Measurements from ENCODE around the gene CALHM1. TPM values are rescaled to one million over a fixed set of nuclear protein-coding genes. Genes with fewer than 3 reads are reported as not detected.

Gene CALHM1
- total and polyA plus RNA-seq, 4 donors, result not detected

GRCh38 chr10:103445366-103445765 is 13.3 kb downstream of the CALHM1 start:
- no peak for DNase-seq (ENCODE audit: low spot score)
- no peak overlapping the region for H3K4me3 ChIP-seq (ENCODE audit: low read depth in 1 of 3, low read length in 3 of 3)
- peak overlapping the region in 1 of 2 donors; percentile 40 for H3K27ac ChIP-seq (ENCODE audit: low read depth in 1 of 2, low read length in 2 of 2)
- H3K27me3 ChIP-seq (ENCODE audit: control insufficient read depth in 4 of 4, insufficient read depth in 4 of 4, low read length in 3 of 4), result no peaks in the 10 kb centered on the region
- H3K9ac ChIP-seq (ENCODE audit: low read depth in 1 of 2, low read length in 2 of 2), result no peak overlapping the region
- H3K4me1 ChIP-seq (ENCODE audit: control insufficient read depth in 4 of 4, insufficient read depth in 4 of 4, low read length in 3 of 4), result peaks cover 0 to 3% (median 0%) of the 10 kb centered on the region in 4 donors
- peaks cover 4 to 69% (median 37%) of the 10 kb centered on the region in 4 donors for H3K36me3 ChIP-seq (ENCODE audit: control insufficient read depth in 4 of 4, insufficient read depth in 3 of 4, low read depth in 1 of 4, low read length in 3 of 4)
- 90% methylated on average over 9 of the region's 9 CpGs for WGBS
- no peaks in the 10 kb centered on the region for H3K9me3 ChIP-seq (ENCODE audit: control insufficient read depth in 4 of 4, low read length in 3 of 4)
- TF ChIP-seq REST (IDR thresholded peaks at IDR 0.05), result no peak
- no peak for TF ChIP-seq ATF3 (IDR thresholded peaks at IDR 0.05)
- TF ChIP-seq YY1 (IDR thresholded peaks at IDR 0.05), result no peak
- no peak for TF ChIP-seq TAF1 (conservative IDR thresholded peaks at IDR 0.05)
- TF ChIP-seq JUND (IDR thresholded peaks at IDR 0.05), result no peak
- TF ChIP-seq NR2F2 (IDR thresholded peaks at IDR 0.05), result no peak
- TF ChIP-seq FOXA2 (IDR thresholded peaks at IDR 0.05), result no peak
- TF ChIP-seq EGR1 (IDR thresholded peaks at IDR 0.05; ENCODE audit: low read depth in 2 of 2), result no peak
- no peak for TF ChIP-seq HNF4A (conservative IDR thresholded peaks at IDR 0.05)
- no peak for TF ChIP-seq HNF4G (IDR thresholded peaks at IDR 0.05)
- TF ChIP-seq SP1 (IDR thresholded peaks at IDR 0.05), result no peak
- TF ChIP-seq RXRA (IDR thresholded peaks at IDR 0.05), result no peak
- TF ChIP-seq ZBTB33 (IDR thresholded peaks at IDR 0.05), result no peak

GRCh38 chr10:103444478-103444877 is 14.2 kb downstream of the CALHM1 start:
- WGBS, result 95% methylated on average over 10 of the region's 10 CpGs
- TF ChIP-seq CTCF (IDR thresholded peaks at IDR 0.05; ENCODE audit: low read depth, low read length, missing input control) (no peak), HNF4A (conservative IDR thresholded peaks at IDR 0.05) (no peak), JUND (IDR thresholded peaks at IDR 0.05) (no peak), ZBTB33 (IDR thresholded peaks at IDR 0.05) (no peak), RXRA (IDR thresholded peaks at IDR 0.05) (no peak), RAD21 (IDR thresholded peaks at IDR 0.05) (no peak), FOXA1 (IDR thresholded peaks at IDR 0.05) (no peak), MAX (IDR thresholded peaks at IDR 0.05) (no peak), TAF1 (conservative IDR thresholded peaks at IDR 0.05) (no peak), FOXA2 (IDR thresholded peaks at IDR 0.05) (no peak), NR2F2 (IDR thresholded peaks at IDR 0.05) (no peak), GABPA (IDR thresholded peaks at IDR 0.05 in 1 of 2, conservative IDR thresholded peaks at IDR 0.05 in 1 of 2) (no peak), YY1 (IDR thresholded peaks at IDR 0.05) (no peak), HNF4G (IDR thresholded peaks at IDR 0.05) (no peak), REST (IDR thresholded peaks at IDR 0.05) (no peak), ATF3 (IDR thresholded peaks at IDR 0.05) (no peak)

More at GRCh38 chr10:103444478-103444877, 14.2 kb downstream of the CALHM1 start:
- peaks cover 8 to 76% (median 43%) of the 10 kb centered on the region in 4 donors for H3K36me3 ChIP-seq (ENCODE audit: control insufficient read depth in 4 of 4, insufficient read depth in 3 of 4, low read depth in 1 of 4, low read length in 3 of 4)
- no peaks in the 10 kb centered on the region for H3K9me3 ChIP-seq (ENCODE audit: control insufficient read depth in 4 of 4, low read length in 3 of 4)
- no peak for DNase-seq (ENCODE audit: low spot score)
- no peak overlapping the region for H3K4me3 ChIP-seq (ENCODE audit: low read depth in 1 of 3, low read length in 3 of 3)
- H3K9ac ChIP-seq (ENCODE audit: low read depth in 1 of 2, low read length in 2 of 2), result no peak overlapping the region
- H3K27me3 ChIP-seq (ENCODE audit: control insufficient read depth in 4 of 4, insufficient read depth in 4 of 4, low read length in 3 of 4), result no peaks in the 10 kb centered on the region
- H3K27ac ChIP-seq (ENCODE audit: low read depth in 1 of 2, low read length in 2 of 2), result no peak overlapping the region
- H3K4me1 ChIP-seq (ENCODE audit: control insufficient read depth in 4 of 4, insufficient read depth in 4 of 4, low read length in 3 of 4), result no peaks in the 10 kb centered on the region
